ENCODE measurements around the gene MYT1. TPM values are rescaled to one million over a fixed set of nuclear protein-coding genes. Genes with fewer than 3 reads are reported as not detected.
A peak's percentile ranks its signal among the peaks of the same experiment; 100 is the strongest.

Gene MYT1
- polyA plus RNA-seq, 1 donor from 2014 or later = not detected

- Mint-ChIP-seq H3K9me3 (no peaks in the 10 kb centered on the region), H3K27me3 (peaks cover 4% of the 10 kb centered on the region), H3K27ac (peak overlapping the region in 1 of 3 donors; percentile 12), H3K4me1 (peaks cover 0 to 4% (median 3%) of the 10 kb centered on the region in 3 donors), H3K36me3 (no peaks in the 10 kb centered on the region), H3K4me3 (no peak overlapping the region)
Measured at GRCh38 chr20:64196847-64197306, 32.6 kb downstream of the MYT1 start.

- peaks cover 0 to 4% (median 3%) of the 10 kb centered on the region in 3 donors for H3K4me1 Mint-ChIP-seq
- H3K36me3 Mint-ChIP-seq = no peaks in the 10 kb centered on the region
- peak overlapping the region in 1 of 3 donors; percentile 35 for H3K27ac Mint-ChIP-seq
Measured at GRCh38 chr20:64198347-64198746, 34.1 kb downstream of the MYT1 start.

GRCh38 chr20:64199395-64199794 lies 35.1 kb downstream of the MYT1 start:
- H3K4me3 Mint-ChIP-seq = no peak overlapping the region
- peaks cover 0 to 4% (median 3%) of the 10 kb centered on the region in 3 donors for H3K4me1 Mint-ChIP-seq
- no peaks in the 10 kb centered on the region for H3K36me3 Mint-ChIP-seq
- H3K27ac Mint-ChIP-seq = no peak overlapping the region
- H3K27me3 Mint-ChIP-seq = peaks cover 6% of the 10 kb centered on the region
- H3K9me3 Mint-ChIP-seq = no peaks in the 10 kb centered on the region

More at GRCh38 chr20:64198347-64198746, 34.1 kb downstream of the MYT1 start:
- peaks cover 6% of the 10 kb centered on the region for H3K27me3 Mint-ChIP-seq
- H3K9me3 Mint-ChIP-seq = no peaks in the 10 kb centered on the region
- H3K4me3 Mint-ChIP-seq = peak overlapping the region in 1 of 4 donors; percentile 9

- peaks cover 0 to 4% (median 3%) of the 10 kb centered on the region in 3 donors for H3K4me1 Mint-ChIP-seq
- H3K36me3 Mint-ChIP-seq = no peaks in the 10 kb centered on the region
- peaks cover 7% of the 10 kb centered on the region for H3K27me3 Mint-ChIP-seq
- H3K27ac Mint-ChIP-seq = no peak overlapping the region
- no peak overlapping the region for H3K4me3 Mint-ChIP-seq
- no peaks in the 10 kb centered on the region for H3K9me3 Mint-ChIP-seq
Measured at GRCh38 chr20:64200740-64201139, 36.5 kb downstream of the MYT1 start.

GRCh38 chr20:64201653-64202052 lies 37.4 kb downstream of the MYT1 start:
- H3K27me3 Mint-ChIP-seq = peaks cover 7% of the 10 kb centered on the region
- H3K36me3 Mint-ChIP-seq = no peaks in the 10 kb centered on the region
- no peak overlapping the region for H3K27ac Mint-ChIP-seq
- peaks cover 0 to 2% (median 0%) of the 10 kb centered on the region in 3 donors for H3K9me3 Mint-ChIP-seq
- H3K4me3 Mint-ChIP-seq = no peak overlapping the region
- H3K4me1 Mint-ChIP-seq = peaks cover 0 to 4% (median 3%) of the 10 kb centered on the region in 3 donors

- H3K27ac Mint-ChIP-seq = no peak overlapping the region
- peaks cover 0 to 4% (median 3%) of the 10 kb centered on the region in 3 donors for H3K4me1 Mint-ChIP-seq
- peaks cover 7% of the 10 kb centered on the region for H3K27me3 Mint-ChIP-seq
- no peak overlapping the region for H3K4me3 Mint-ChIP-seq
- no peaks in the 10 kb centered on the region for H3K36me3 Mint-ChIP-seq
- peaks cover 0 to 2% (median 0%) of the 10 kb centered on the region in 3 donors for H3K9me3 Mint-ChIP-seq
Measured at GRCh38 chr20:64203037-64203777, 39.0 kb downstream of the MYT1 start.

- peaks cover 5% of the 10 kb centered on the region for H3K27me3 Mint-ChIP-seq
- no peak overlapping the region for H3K27ac Mint-ChIP-seq
- H3K4me1 Mint-ChIP-seq = peaks cover 0 to 3% (median 0%) of the 10 kb centered on the region in 3 donors
- peaks cover 0 to 2% (median 0%) of the 10 kb centered on the region in 3 donors for H3K9me3 Mint-ChIP-seq
- no peak overlapping the region for H3K4me3 Mint-ChIP-seq
- H3K36me3 Mint-ChIP-seq = no peaks in the 10 kb centered on the region
Measured at GRCh38 chr20:64205611-64206026, 41.4 kb downstream of the MYT1 start.

- Mint-ChIP-seq H3K4me3 (no peak overlapping the region), H3K36me3 (no peaks in the 10 kb centered on the region), H3K4me1 (no peaks in the 10 kb centered on the region), H3K9me3 (peaks cover 0 to 2% (median 0%) of the 10 kb centered on the region in 3 donors), H3K27ac (no peak overlapping the region), H3K27me3 (peaks cover 3% of the 10 kb centered on the region)
Measured at GRCh38 chr20:64206614-64207013, 42.4 kb downstream of the MYT1 start.

GRCh38 chr20:64207641-64208590 lies 43.7 kb downstream of the MYT1 start:
- no peak overlapping the region for H3K27ac Mint-ChIP-seq
- H3K9me3 Mint-ChIP-seq = peaks cover 0 to 2% (median 0%) of the 10 kb centered on the region in 3 donors
- no peaks in the 10 kb centered on the region for H3K36me3 Mint-ChIP-seq
- peaks cover 2% of the 10 kb centered on the region for H3K27me3 Mint-ChIP-seq
- no peak overlapping the region for H3K4me3 Mint-ChIP-seq
- H3K4me1 Mint-ChIP-seq = no peaks in the 10 kb centered on the region

- H3K4me3 Mint-ChIP-seq = no peak overlapping the region
- peaks cover 2% of the 10 kb centered on the region for H3K27me3 Mint-ChIP-seq
- no peak overlapping the region for H3K27ac Mint-ChIP-seq
- peaks cover 0 to 2% (median 0%) of the 10 kb centered on the region in 3 donors for H3K9me3 Mint-ChIP-seq
- no peaks in the 10 kb centered on the region for H3K4me1 Mint-ChIP-seq
- H3K36me3 Mint-ChIP-seq = no peaks in the 10 kb centered on the region
Measured at GRCh38 chr20:64209148-64209547, 44.9 kb downstream of the MYT1 start.

- peaks cover 2% of the 10 kb centered on the region for H3K27me3 Mint-ChIP-seq
- no peaks in the 10 kb centered on the region for H3K4me1 Mint-ChIP-seq
Measured at GRCh38 chr20:64210656-64211369, 46.6 kb downstream of the MYT1 start.

GRCh38 chr20:64211874-64212658 lies 47.8 kb downstream of the MYT1 start:
- H3K4me3 Mint-ChIP-seq = no peak overlapping the region
- H3K4me1 Mint-ChIP-seq = no peaks in the 10 kb centered on the region
- H3K27me3 Mint-ChIP-seq = peaks cover 2% of the 10 kb centered on the region
- no peaks in the 10 kb centered on the region for H3K9me3 Mint-ChIP-seq
- H3K27ac Mint-ChIP-seq = no peak overlapping the region
- no peaks in the 10 kb centered on the region for H3K36me3 Mint-ChIP-seq

More at GRCh38 chr20:64210656-64211369, 46.6 kb downstream of the MYT1 start:
- H3K36me3 Mint-ChIP-seq = no peaks in the 10 kb centered on the region
- no peak overlapping the region for H3K4me3 Mint-ChIP-seq
- H3K27ac Mint-ChIP-seq = no peak overlapping the region
- H3K9me3 Mint-ChIP-seq = peaks cover 0 to 2% (median 0%) of the 10 kb centered on the region in 3 donors

- Mint-ChIP-seq H3K9me3 (no peaks in the 10 kb centered on the region), H3K27me3 (peaks cover 2% of the 10 kb centered on the region), H3K4me1 (no peaks in the 10 kb centered on the region), H3K27ac (no peak overlapping the region), H3K36me3 (no peaks in the 10 kb centered on the region), H3K4me3 (no peak overlapping the region)
Measured at GRCh38 chr20:64212755-64213154, 48.5 kb downstream of the MYT1 start.

GRCh38 chr20:64214113-64214512 lies 49.9 kb downstream of the MYT1 start:
- Mint-ChIP-seq H3K4me1 (no peaks in the 10 kb centered on the region), H3K27me3 (peaks cover 2% of the 10 kb centered on the region), H3K9me3 (no peaks in the 10 kb centered on the region), H3K36me3 (no peaks in the 10 kb centered on the region), H3K4me3 (no peak overlapping the region), H3K27ac (no peak overlapping the region)

Measured in IgD-negative memory B cell (primary cell).